ENCODE results near the gene RABL2A.
"Not testable (repeated sequence)": the region's sequence is repeated elsewhere in the genome, so short reads cannot be mapped to it uniquely, and the experiment has no call there.

Gene RABL2A

GRCh38 chr2:113690871-113691270 lies 63.8 kb downstream of the RABL2A start:
- not testable (repeated sequence) for DNase-seq
